Astrocyte of the spinal cord (primary cell): ENCODE results near the gene COX20.

Source experiments
- DNase-seq: peaks from one replicate; pipeline ENCODE4 v3.0.0; 2011; ENCODE audit warnings: low read depth, low spot score
- H3K4me3 ChIP-seq: 2 replicates; pipeline ENCODE4 v1.5.1; 2011; ENCODE audit warnings: low read depth, mild to moderate bottlenecking, low read length, moderate library complexity
- in situ Hi-C: cut with HindIII; loops from 2 replicates; pipeline ENCODE4 v1.10.0; 2017; ENCODE audit warnings: low sequenced_read_pairs
- TF ChIP-seq, protein P1 (sequence below): IDR thresholded peaks from 2 replicates; pipeline ENCODE4 v1.5.1; 2012; ENCODE audit warnings: low read depth, mild to moderate bottlenecking, low read length, inconsistent platforms

COX20 gene

DNA sequence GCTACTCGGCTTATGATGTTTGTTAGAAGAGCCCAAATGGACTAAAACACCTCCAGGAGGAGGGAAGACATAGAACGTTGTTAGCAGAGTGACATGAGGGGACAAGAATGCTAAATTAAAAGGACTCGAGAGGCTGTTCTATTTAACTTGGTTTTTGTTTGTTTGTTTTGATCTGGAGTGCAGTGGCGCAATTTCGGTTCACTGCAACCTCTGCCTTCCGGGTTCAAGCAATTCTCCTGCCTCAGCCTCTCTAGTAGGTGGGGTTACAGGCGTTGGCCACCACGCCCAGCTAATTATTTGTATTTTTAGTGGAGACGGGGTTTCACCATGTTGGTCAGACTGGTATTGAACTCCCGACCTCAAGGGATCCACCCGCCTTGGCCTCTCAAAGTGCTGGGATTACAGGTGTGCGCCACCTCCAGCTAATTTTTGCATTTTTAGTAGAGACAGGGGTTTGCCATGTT, 33.9 kb downstream of the COX20 start:
- in situ Hi-C loops = no loop called here
- no peak for DNase-seq
- TF ChIP-seq, protein P1, sequence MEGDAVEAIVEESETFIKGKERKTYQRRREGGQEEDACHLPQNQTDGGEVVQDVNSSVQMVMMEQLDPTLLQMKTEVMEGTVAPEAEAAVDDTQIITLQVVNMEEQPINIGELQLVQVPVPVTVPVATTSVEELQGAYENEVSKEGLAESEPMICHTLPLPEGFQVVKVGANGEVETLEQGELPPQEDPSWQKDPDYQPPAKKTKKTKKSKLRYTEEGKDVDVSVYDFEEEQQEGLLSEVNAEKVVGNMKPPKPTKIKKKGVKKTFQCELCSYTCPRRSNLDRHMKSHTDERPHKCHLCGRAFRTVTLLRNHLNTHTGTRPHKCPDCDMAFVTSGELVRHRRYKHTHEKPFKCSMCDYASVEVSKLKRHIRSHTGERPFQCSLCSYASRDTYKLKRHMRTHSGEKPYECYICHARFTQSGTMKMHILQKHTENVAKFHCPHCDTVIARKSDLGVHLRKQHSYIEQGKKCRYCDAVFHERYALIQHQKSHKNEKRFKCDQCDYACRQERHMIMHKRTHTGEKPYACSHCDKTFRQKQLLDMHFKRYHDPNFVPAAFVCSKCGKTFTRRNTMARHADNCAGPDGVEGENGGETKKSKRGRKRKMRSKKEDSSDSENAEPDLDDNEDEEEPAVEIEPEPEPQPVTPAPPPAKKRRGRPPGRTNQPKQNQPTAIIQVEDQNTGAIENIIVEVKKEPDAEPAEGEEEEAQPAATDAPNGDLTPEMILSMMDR = no peak
- no peak overlapping the region for H3K4me3 ChIP-seq

DNA sequence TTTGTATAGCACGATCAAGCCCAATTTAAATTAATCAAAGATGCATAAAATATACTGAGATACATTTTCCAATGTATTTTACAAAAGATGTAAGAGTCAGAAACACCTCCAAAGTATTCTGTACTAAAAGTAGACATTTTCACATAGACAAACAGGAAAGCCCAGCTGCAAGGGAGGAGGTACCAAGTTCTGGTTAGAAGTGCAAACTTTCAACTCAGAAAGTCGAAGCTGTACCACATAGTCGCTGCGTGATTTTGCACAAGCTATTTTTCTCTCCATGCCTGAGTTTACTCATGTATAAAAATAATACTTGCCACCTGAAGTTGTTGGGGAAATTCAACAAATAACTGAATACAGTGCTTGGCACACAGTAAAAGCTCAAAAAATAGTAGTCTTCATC, 34.5 kb downstream of the COX20 start:
- TF ChIP-seq, protein P1 = no peak
- H3K4me3 ChIP-seq = no peak overlapping the region
- no peak for DNase-seq
- in situ Hi-C loops = no loop called here

DNA sequence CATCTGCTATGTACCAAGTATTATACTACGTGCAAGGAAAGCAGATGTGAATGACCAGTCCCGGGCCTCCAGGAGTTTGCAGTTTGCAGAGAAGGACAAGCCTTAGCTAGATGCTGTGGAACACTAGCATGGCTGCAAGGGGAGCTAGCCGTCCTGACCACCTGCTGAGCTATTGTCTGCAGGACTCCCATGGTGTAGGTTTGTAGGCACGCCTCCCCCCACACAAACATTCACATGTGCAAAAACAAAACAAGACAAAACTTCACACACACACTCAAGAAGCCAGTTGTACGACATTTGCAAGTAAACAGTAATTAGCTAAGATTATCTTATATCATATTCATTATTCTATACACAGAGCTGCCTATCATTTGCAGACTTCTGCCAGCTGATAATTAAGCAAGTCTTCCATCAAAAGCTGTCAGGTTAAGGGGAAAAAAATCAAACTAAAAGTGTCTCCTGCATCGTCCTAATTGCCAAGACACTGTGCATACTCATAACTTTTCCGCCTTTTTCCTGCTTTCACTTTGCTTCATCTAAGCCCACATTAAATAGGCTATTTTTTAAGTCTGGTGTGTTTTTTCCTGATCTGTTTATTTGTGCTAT, 39.6 kb downstream of the COX20 start:
- in situ Hi-C loops = no loop called here
- TF ChIP-seq, protein P1 = no peak
- DNase-seq = no peak
- H3K4me3 ChIP-seq = no peak overlapping the region

DNA sequence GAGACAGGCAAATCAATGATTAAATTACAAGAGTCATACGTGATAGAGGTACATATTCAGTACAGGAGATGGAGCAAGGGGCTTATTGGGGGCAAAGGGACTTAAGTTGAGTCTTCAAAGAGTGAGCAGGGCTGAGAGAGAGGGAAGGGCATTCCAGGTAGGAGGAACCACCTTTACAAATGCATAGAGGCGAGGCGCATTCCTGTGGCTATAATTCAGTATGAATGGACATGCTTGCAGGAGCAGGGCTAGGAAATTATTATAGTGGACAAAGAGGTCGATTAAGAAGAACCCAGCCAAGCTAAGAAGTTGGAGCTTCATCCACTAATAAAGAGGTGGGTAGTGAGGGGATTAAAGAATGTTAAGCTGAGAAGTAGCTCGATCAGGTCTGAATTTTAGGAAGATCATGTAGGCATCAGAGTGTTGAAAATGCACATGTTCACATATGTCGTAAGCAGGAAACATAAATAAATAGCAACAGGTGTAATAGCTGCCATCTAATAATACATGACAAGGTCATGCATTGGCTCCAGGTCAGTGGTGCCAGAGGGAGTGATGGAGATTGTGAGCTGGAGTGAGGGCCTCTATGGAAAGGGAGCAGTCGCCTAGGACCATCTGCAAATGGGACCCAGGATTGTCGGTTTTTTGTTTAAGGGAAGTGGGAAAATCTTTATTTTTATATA, 40.9 kb downstream of the COX20 start:
- H3K4me3 ChIP-seq = no peak overlapping the region
- no peak for DNase-seq
- TF ChIP-seq, protein P1 = no peak
- in situ Hi-C loops = no loop called here

DNA sequence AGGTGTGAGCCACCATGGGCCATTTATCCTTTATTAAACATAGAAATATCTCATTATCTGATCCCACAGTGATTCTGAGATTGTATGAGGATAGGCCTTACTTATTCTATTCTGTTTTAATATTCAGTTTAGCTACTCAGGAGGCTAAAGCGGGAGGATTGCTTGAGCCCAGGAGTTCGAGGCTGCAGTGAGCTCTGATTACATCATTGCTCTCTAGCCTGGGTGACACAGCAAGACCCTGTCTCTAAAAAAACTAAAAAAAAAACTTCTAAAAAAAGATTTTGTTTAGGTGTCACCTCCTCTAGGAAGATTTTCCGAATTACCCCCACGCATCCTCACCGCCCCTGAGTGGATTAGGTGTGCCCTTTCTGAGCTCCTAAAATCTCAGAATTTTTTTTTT, 43.2 kb downstream of the COX20 start:
- TF ChIP-seq, protein P1 = no peak
- DNase-seq = no peak
- in situ Hi-C loops = no loop called here
- no peak overlapping the region for H3K4me3 ChIP-seq

DNA sequence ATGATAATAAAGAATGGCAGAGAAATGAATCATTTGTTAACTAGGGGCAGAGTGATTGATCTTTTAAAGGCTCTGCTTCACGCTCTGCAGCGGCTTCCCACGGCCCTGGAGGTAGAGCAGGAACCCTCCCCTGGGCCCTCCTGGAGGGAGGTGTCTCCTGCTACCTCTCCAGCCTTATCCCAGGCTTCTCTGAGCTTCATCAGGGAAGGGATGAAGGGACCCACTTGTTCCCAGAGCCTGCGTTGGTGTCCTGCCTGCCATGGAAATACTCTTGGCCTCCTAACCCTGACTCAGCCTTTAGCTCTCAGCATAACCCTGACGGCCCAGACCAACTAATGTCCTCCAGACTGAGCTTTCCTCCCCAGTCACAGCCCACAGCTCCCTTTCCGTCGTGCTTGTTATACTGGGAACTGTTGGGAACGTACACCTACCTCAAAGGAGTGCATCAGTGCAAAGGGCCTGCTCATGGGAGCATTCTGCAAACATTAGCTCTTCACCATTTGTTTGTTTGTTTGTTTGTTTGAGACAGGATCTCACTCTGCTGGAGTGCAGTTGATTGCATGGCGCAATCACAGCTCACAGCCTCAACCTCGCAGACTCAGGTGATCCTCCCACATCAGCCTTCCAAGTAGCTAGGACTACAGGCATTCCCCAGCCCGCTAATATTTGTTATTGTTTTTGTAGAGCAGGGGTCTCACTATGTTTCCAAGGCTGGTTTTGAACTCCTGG, 46.3 kb downstream of the COX20 start:
- no peak overlapping the region for H3K4me3 ChIP-seq
- in situ Hi-C loops = no loop called here
- TF ChIP-seq, protein P1 = no peak
- no peak for DNase-seq
